GM12874 (cell line): ENCODE measurements around the gene LRFN2.

Source experiments
- CTCF ChIP-seq: IDR thresholded peaks from 2 replicates; pipeline ENCODE4 v1.5.1; 2011; ENCODE audit warnings: low read depth, mild to moderate bottlenecking, control low read depth, low read length, moderate library complexity; ENCODE audit not compliant: insufficient read depth

LRFN2 gene

GRCh38 chr6:40479706-40480105, 107.5 kb downstream of the LRFN2 start:
- no peak for TF ChIP-seq CTCF

GRCh38 chr6:40477246-40478126, 109.7 kb downstream of the LRFN2 start:
- no peak for TF ChIP-seq CTCF

GRCh38 chr6:40476673-40477072, 110.5 kb downstream of the LRFN2 start:
- no peak for TF ChIP-seq CTCF

- no peak for TF ChIP-seq CTCF
These were observed 112.2 kb downstream of the LRFN2 start for GRCh38 chr6:40474937-40475336.

- no peak for TF ChIP-seq CTCF
These were observed 114.1 kb downstream of the LRFN2 start for GRCh38 chr6:40473026-40473425.

- no peak for TF ChIP-seq CTCF
These were observed 114.8 kb downstream of the LRFN2 start for GRCh38 chr6:40472353-40472752.

- no peak for TF ChIP-seq CTCF
These were observed 115.9 kb downstream of the LRFN2 start for GRCh38 chr6:40471243-40471642.

GRCh38 chr6:40469323-40469722, 117.8 kb downstream of the LRFN2 start:
- TF ChIP-seq CTCF = no peak
